NK-92 (cell line): Measurements from ENCODE around the gene PDCD4.
"Not testable (repeated sequence)": the region's sequence is repeated elsewhere in the genome, so short reads cannot be mapped to it uniquely, and the experiment has no call there.

Source experiments
- DNase-seq: peaks from one replicate; lab custom pipeline; 2025; ENCODE audit not compliant: unreplicated experiment; lab: John Stamatoyannopoulos, UW

The PDCD4 gene

DNA sequence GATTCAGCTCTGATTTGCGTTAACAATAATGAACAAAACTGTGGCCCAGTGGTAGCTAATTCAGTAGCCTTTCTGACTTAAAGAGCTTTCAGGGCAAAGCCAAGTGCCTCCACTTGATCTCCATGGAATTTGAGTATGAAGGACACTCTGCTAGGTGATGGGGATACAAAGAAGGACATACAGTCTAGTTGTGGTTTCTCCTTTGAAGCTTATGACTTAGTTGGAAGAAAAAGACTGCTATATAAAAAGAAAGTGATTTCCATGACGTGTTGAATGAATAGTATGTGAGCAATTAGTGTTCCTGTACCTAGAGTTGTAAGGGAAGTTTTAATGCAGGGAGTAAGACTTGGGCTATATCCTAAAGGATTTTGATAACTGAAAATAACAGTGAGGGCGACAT, 8.3 kb downstream of the PDCD4 start:
- DNase-seq: no peak

DNA sequence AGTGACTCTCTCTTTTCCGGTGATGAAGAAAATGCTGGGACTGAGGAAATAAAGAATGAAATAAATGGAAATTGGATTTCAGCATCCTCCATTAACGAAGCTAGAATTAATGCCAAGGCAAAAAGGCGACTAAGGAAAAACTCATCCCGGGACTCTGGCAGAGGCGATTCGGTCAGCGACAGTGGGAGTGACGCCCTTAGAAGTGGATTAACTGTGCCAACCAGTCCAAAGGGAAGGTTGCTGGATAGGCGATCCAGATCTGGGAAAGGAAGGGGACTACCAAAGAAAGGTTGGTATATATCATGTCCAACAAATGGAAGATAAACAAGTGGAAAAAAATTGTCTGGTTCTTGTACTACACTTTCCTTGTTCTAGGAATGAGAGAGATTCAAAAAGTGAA, 9.5 kb downstream of the PDCD4 start:
- no peak for DNase-seq

DNA sequence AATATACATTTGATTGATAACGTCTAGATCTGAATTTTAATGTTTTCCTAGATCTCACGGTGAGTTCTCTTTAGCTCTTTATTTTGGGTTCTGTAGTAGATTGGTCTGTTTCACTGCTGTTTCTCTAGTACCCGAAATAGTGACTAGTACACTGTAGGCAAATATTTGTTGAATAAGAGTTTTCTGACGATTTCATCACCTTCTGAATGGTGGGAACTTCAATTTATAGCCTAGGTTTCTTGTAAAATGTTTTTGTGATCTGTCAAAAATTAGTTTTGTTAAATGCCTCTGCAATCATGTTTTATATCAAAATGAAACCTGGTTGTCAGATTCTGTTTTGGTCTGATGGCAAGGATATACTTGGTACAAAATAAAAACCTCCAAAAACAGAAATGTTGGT, 10.2 kb downstream of the PDCD4 start:
- DNase-seq: no peak

DNA sequence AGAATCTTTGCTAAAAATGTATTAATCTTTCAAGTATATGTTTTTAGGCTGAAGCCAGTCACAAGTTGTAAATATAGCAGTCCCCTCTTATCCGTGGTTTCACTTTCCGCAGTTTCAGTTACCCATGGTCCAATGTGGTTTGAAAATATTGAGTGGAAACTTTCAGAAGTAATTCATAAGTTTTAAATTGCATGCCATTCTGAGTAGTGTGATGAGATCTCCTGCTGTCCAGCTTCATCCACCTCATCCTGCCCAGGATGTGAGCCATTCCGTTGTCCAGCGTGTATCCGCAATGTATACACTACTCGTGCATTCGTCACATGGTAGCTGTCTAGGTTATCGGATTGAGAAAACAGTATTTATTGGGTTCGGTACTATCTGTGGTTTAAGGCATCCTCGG, 12.2 kb downstream of the PDCD4 start:
- DNase-seq: no peak

DNA sequence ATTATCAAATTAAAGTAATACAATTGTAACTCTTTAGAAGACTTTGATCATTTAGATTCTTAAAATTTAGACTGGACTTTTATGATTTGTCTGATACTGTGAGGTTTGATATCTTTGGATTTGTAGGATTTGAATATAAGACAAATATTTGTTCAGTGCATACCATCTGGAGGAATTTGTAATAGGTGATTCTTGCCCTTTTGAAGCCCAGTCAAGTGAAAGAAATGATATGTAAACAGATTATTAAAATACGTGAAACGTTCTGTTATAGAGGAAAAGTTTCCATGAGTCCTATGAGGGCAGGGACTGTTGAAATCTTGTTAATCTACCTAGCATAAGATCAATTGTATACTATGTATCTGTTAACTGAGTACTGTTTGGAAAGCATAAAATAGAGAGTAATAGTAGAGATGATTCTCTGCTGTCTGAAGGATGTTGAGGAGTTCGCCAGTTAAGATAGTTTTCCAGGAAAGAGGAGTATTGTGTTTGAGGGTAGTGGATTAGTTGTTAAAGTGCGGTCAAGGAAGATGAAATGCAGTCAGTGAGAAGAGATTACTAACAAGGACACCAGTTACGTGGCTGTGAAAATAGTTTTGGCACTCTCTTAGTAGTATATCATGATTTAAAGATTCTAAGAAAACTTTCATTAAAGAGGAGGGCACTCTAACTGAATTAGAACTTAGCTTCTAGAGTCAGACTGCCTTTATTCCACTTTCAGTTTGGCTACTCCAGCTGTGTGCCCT, 14.4 kb downstream of the PDCD4 start:
- DNase-seq: no peak

DNA sequence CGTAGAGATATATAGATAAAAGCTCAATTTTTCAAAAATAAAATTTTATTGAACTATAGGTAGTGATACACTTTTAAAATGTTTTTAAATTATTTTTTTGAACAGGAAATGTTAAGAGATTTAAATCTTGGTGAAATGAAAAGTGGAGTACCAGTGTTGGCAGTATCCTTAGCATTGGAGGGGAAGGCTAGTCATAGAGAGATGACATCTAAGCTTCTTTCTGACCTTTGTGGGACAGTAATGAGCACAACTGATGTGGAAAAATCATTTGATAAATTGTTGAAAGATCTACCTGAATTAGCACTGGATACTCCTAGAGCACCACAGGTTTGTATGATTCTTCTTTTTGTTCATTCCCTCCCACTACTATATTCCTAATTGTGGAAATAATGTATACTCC, 15.8 kb downstream of the PDCD4 start:
- DNase-seq: no peak

DNA sequence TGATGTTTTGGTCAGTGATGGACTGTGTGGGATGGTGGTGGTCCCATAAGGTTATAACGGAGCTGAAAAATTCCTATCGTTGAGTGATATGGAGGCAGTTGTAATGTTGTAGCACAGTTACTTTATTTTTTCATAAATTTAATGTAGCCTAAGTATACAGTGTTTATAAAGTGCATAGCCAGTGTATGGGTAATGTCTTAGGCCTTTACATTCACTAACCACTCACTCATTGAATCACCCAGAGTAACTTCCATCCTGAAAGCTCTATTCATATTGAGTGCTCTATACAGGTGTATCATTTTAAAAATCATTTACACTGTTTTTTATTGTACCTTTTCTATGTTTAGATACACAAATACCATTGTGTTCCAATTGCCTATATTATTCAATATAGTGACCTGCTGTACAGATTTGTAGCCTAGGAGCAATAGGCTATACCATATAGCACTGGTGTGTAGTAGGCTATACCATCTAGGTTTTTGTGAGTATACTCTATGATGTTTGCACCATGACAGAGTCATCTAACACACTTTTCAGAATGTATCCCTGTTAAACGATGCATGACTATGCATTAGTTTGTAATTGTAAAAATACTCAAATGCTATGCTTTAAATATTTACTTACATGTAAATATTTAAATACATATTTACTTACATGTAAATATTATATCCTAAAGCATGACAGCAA, 21.0 kb downstream of the PDCD4 start:
- DNase-seq: no peak

DNA sequence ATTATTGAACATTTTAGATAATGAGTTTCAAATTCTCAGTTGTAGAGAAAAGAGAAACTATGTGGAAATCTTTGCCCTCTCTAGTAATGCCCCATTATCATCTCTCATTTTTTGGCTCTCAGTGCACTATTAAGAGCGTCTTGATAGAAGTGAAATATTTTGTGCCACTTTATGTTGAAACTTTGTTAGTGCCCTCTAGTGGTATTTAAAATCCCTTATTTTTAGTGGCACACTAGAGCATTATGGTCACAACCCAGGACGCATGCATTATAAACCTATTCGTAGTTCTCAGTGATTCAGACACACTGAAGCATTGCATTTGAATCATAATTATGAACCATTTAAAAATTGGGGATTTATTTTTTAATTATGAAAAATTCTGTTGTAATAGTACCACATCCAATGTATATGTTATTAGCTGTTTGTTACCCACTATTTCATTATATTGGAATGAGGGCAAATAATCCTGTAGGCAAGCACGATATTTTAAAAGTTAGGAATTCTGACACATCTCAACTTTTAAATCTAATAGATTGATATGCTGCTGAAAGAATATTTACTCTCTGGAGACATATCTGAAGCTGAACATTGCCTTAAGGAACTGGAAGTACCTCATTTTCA, 21.9 kb downstream of the PDCD4 start:
- no peak for DNase-seq

DNA sequence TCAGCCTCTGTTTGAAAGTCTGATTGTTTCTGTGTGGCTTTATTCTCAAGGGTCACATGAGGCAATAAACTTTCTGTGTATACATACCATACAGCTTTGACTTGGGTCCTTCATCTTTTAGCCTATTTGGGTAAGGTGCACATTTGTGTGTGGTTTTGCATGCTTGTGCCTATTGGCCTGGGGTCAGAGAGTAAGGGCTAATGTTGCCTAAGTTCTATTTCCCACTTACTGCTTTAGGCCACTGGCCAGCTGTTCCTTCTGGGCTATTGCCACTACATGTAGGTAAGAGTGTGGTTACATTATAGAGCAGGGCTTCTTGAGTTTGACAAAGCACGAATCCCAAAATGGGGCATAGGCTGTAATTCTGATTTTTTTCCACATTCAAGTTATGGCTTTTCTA, 25.5 kb downstream of the PDCD4 start:
- no peak for DNase-seq

DNA sequence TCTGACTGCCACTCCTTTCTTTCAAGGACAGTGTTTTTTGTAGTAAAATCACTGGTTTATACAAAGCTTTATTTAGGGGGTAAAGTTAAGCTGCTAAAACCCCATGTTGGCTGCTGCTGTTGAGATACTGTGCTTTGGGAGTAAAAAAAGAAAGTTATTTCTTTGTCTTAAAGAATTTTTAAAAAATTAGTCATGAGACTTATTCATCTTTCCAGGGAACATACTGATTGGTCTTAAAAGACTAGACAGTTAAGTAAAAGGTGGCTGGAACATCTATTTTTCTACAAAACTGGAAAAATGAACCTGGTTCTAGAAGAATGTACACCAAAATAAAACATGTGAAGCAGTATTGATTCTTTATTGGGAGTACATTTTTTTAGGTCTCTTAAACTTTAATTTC, 26.7 kb downstream of the PDCD4 start:
- no peak for DNase-seq

DNA sequence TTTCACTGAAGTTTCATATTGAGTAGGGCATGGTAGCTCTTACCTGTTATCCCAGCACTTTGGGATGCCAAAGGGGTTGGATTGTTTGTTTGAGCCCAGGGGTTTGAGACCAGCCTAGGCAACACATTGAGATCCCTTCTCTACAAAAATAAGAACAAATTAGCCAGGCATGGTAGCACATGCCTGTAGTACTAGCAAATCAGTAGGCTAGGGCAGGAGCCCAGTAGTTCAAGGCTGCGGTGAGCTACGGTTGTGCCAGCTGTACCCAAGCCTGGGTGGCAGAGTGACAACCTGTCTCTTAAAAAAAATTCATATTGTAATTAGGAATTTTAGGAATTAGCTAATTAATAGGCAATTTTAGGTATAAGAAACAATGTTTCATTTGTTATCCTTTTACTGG, 29.3 kb downstream of the PDCD4 start:
- no peak for DNase-seq

DNA sequence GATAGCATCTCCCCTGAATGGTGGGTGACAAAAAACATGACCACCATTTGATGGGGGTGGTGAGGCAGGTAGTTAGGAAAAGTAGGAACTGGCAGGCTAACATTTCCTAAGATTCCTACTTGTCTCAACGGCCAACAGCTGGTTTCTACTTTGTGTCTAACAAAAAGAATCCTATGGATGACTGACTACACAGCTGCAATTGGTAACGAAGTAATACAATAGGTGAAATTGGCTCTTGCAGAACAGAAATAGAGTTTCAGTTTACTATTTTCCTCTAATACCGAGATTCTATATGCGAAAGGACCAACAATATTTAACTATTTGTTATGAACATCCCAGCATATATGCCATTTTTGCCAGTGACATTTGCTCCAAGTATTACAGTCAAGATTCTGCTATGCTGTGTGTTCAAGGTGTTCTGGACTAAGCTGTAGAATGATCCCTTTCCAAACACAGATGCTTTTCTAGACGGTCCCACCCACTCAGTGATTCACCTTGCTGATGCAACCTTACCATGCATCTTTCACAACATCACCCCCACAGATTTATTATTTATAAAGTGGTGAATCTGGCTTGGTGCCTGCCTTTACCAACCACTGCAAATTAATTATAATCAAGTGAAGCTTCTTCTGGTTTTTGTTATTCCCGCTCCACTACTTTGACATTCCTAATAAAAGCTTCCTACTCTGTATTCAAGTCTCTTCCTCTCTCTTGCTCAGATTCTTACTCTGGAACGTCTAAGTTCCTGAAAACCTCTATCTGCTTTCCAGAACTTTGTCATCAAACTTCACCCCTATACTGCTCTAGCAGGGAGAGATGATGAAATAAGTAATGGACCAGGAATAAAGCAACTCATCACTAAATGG, 30.5 kb downstream of the PDCD4 start:
- no peak for DNase-seq

DNA sequence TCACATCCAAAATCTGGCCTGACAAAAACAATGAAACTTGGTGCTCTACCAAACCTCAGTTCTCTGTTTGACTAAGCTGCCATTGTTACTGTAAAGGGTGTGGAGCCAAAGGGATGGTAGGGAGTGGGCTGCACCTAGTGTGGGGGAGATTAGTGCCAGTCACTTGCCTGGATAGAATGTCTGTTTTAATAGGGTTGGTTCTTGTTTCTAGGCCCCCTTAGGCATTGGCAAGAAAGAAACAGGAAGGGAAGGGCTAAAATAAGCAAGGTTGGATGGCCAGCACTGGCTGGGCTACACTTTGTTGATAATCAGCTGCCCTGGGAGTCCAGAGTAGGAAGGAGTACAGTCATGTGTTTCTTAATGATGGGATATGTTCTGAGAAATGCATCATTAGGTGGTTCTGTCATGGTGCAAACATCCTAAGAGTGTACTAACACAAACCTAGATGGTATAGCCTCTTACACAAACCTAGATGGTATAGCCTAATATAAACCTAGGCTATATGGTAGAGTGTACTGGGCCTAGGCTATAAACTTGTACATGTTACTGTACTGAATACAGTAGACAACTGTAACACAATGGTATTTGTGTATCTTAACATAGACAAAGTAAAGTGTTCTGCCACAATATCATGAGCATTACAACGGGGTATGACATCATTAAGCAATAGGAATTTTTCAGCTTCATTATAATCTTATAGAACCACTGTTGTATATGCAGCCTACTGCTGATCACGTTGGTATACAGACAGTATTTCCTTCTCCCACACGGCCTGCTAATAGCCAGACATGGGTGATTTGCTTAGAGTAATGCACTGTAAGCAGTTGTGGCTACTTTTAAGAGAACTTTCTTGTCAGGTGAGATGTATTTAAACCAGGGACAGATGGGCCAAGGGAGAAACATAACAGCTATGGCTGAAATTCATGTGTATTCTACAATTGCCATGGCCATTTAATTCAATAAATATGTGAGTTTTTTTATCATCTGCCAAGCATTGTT, 31.9 kb downstream of the PDCD4 start:
- DNase-seq: no peak

DNA sequence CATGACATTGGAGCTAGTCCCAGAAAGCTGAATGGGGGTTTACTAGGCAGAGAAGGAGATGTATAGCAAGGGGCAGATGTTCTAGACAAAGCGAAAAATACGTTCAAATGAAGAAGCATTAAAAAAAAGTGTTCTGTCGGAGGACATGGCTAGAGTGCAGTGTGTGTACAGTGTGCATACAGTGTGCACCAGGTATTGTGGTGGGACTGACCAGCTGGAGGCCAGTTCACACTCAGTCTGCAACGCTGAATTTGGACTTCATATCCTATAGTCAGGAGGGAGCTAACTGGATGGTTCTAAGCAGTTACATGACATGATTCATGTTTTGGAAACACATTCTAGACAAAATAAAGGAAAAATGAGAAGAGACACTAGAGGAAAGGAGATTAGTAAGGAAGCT, 38.4 kb downstream of the PDCD4 start:
- DNase-seq: no peak

DNA sequence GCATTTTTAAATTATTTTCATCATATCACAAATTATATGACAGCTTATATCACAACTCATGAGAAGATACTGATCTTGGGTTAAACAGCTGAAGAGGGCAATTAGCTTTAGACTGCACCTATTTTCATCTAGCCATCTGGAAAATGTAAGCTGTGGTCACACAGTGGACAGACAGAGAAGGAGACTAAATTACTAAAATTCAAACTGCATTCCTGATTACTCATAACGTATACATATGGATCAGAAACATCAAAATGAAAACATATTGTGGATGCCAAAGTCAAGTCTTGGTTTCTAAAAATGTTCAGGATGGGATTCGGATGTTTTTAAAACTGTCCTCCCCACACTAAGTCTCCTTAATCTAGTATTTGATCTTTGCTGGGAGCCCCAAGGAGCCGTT, 40.6 kb downstream of the PDCD4 start:
- DNase-seq: no peak

DNA sequence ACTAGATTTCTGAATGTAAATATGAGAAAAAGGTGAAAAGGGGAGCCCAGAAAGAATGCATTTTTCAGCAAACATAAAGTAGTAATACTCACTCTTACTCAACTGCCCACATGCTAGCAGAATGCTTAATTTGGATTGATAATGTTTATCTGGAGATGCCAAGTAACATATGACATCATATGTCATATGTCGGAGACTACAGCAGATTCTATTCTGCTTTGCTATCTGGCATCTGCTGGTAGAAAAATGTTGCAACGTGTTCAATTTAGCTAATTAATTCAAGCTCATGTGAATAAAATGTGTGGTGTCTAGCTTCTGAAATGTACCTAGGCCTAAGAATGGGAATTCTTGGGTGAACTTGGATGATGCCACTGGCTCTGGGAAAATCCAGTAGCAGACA, 42.7 kb downstream of the PDCD4 start:
- DNase-seq: no peak

DNA sequence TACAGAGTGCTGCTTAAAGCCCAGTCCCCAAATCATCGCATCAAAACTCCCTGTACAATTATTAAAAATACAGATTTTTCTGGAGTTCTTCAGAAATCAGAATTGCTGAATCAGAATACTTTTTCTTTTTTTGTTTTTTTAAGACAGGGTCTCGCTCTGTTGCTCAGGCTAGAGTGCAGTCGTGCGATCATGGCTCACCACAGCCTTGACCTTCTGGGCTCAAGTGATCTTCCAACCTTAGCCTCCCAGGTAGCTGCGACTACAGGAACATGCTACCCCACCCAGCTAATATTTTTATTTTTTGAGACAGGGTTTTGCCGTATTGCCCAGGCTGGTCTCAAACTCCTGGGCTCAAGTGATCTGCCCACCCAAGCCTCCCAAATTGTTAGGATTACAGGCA, 43.3 kb downstream of the PDCD4 start:
- no peak for DNase-seq

DNA sequence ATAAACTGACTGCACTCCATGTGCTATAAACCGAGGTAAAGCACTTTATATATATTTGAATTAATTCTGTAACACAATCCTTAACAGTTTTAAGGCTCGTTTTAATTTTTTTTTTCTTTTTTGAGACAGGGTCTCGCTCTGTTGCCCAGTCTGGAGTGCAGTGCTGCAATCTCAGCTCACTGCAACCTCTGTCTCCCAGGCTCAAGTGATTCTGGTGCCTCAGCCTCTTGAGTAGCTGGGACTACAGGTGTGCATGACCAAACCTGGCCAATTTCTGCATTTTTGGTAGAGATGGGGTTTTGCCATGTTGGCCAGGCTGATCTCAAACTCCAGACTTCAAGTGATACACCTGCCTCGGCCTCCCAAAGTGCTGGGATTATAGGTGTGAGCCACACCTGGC, 43.9 kb downstream of the PDCD4 start:
- not testable (repeated sequence) for DNase-seq

DNA sequence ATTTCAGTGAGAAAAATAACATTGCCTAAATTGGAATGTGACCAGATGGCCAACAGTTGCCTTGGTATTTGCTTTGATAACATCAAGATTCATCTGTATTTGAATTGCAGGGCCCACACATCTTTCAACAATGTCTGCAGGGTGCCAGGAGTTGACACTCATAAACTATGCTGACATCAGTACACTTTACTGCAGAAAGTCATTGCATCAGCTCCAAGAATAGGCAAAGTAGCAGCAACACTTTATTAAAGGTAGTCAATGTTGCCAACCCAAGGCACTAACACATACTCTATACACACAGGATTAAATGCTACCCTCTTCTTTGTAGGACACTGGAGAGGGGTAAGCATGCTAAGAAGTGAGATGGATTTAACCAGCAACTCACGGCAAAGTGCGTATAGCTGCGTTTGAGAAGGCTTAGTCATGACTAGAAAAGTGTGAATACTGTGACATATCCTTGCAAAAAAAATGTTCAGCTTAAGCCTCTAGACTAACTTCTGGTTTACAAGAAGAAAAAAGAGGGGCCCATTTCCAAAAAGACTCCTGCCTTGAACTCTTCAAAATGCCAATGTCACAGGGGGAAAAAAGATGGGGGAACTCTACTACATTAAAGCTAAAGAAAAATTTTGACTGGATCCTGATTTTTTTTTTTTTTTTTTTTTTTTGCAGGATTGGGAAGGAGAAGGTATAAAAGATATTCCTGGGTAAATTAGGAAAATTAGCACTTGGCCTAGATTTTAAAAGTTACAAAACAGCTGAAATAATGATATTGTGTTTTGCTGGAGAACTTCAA, 45.0 kb downstream of the PDCD4 start:
- no peak for DNase-seq

DNA sequence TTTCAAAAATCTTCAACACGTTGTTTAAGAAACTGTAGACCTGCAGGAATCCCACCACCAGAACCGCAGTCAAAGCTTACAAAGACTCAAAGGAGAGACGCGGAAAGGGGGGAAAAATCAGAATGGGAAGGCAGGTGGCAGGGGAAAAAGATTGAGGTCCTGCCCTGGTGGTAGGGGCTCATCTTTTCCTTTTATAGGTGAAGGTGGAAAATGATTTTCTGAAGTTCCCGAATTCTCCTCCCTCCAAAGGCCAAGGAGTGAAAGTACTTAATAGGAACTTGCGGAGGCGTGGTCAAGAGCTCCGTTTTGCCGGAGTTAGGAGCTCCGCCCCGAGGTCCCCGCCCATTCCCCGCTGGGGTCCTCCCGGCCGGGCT, 46.5 kb downstream of the PDCD4 start:
- peak; percentile 24 for DNase-seq
